Neural cell (in vitro differentiated cells): Measurements from ENCODE around the gene LCLAT1.

ENCODE experiments used
- POLR2AphosphoS5 ChIP-seq: IDR thresholded peaks from 2 replicates; pipeline ENCODE4 v1.6.1; 2012
- TF ChIP-seq, protein P1 (sequence below): IDR thresholded peaks from 2 replicates; pipeline ENCODE4 v1.6.1; 2012; ENCODE audit warnings: borderline replicate concordance
- TF ChIP-seq, protein P2 (sequence below): fragments of 450-650 bp; IDR thresholded peaks from 2 replicates; pipeline ENCODE4 v1.5.1; 2014; ENCODE audit warnings: antibody characterized with exemption, mild to moderate bottlenecking, moderate library complexity; ENCODE audit not compliant: poor library complexity, severe bottlenecking

DNA sequence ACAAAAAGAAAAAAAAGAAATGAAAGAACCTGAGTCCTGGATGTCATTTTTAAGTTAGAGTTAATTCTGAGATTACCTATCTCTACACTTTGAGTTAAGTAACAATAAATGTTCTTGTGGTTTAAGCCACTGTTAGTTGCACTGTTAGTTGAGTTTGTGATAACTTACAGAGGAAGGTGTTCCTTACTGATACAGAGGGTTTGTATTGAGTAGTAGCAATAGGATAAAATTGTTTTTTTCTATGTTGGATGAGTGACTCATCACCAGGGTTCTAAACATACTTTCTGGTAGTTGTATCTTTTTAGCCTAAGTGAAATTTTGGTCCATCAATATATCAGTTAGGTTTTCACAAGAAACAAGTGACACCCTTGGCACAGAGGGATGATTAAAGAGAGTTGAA is 4.0 kb upstream of the LCLAT1 start:
- TF ChIP-seq POLR2AphosphoS5: no peak
- TF ChIP-seq, protein P1, sequence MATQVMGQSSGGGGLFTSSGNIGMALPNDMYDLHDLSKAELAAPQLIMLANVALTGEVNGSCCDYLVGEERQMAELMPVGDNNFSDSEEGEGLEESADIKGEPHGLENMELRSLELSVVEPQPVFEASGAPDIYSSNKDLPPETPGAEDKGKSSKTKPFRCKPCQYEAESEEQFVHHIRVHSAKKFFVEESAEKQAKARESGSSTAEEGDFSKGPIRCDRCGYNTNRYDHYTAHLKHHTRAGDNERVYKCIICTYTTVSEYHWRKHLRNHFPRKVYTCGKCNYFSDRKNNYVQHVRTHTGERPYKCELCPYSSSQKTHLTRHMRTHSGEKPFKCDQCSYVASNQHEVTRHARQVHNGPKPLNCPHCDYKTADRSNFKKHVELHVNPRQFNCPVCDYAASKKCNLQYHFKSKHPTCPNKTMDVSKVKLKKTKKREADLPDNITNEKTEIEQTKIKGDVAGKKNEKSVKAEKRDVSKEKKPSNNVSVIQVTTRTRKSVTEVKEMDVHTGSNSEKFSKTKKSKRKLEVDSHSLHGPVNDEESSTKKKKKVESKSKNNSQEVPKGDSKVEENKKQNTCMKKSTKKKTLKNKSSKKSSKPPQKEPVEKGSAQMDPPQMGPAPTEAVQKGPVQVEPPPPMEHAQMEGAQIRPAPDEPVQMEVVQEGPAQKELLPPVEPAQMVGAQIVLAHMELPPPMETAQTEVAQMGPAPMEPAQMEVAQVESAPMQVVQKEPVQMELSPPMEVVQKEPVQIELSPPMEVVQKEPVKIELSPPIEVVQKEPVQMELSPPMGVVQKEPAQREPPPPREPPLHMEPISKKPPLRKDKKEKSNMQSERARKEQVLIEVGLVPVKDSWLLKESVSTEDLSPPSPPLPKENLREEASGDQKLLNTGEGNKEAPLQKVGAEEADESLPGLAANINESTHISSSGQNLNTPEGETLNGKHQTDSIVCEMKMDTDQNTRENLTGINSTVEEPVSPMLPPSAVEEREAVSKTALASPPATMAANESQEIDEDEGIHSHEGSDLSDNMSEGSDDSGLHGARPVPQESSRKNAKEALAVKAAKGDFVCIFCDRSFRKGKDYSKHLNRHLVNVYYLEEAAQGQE: no peak
- TF ChIP-seq, protein P2, sequence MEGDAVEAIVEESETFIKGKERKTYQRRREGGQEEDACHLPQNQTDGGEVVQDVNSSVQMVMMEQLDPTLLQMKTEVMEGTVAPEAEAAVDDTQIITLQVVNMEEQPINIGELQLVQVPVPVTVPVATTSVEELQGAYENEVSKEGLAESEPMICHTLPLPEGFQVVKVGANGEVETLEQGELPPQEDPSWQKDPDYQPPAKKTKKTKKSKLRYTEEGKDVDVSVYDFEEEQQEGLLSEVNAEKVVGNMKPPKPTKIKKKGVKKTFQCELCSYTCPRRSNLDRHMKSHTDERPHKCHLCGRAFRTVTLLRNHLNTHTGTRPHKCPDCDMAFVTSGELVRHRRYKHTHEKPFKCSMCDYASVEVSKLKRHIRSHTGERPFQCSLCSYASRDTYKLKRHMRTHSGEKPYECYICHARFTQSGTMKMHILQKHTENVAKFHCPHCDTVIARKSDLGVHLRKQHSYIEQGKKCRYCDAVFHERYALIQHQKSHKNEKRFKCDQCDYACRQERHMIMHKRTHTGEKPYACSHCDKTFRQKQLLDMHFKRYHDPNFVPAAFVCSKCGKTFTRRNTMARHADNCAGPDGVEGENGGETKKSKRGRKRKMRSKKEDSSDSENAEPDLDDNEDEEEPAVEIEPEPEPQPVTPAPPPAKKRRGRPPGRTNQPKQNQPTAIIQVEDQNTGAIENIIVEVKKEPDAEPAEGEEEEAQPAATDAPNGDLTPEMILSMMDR: no peak
